Esophagus squamous epithelium (tissue), 4 donors: Measurements from ENCODE around the gene TGM5.

Experiments
- POLR2A ChIP-seq, 4 donors: fragments of 450-650 bp; IDR thresholded peaks; one replicate each; pipeline ENCODE4 v1.6.1; 2017; ENCODE audit warnings: antibody characterized with exemption in 4 of 4, mild to moderate bottlenecking in 4 of 4, moderate library complexity in 3 of 4
- TF ChIP-seq, protein P1 (sequence below), 6 experiments: fragments of 450-650 bp in 4 of 6; fragments of 200-600 bp in 2 of 6; sonication (generic) in 2 of 6; IDR thresholded peaks; one replicate each; pipeline ENCODE4 v1.5.1; 2016 to 2019; ENCODE audit warnings: antibody characterized with exemption in 6 of 6, mild to moderate bottlenecking in 4 of 6, moderate library complexity in 4 of 6

DNA sequence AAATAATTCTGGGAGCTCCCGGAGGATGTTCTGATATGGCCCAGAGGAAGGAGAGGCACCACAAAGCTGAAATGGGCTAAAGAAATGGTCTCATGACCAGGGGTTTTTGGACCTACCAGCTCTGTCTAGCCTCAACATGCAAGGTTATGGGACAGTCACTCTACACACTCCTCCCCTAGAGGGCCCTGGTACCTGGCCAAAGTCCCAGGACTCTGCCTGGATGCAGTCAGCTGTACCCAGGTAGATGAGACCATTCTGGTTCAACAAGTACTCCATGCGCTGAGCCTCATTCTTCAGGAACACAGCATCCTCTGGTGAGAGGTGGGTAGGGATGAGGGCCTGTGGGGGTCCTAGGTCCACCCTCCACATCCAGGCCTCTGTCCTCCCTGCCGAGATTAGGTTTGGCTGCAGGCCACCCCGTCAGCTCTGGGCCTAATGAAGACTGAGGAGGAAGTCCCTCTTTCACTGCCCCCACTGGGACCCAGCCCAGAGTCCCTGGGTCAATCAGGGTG, 55.4 kb downstream of the TGM5 start:
- TF ChIP-seq, protein P1, sequence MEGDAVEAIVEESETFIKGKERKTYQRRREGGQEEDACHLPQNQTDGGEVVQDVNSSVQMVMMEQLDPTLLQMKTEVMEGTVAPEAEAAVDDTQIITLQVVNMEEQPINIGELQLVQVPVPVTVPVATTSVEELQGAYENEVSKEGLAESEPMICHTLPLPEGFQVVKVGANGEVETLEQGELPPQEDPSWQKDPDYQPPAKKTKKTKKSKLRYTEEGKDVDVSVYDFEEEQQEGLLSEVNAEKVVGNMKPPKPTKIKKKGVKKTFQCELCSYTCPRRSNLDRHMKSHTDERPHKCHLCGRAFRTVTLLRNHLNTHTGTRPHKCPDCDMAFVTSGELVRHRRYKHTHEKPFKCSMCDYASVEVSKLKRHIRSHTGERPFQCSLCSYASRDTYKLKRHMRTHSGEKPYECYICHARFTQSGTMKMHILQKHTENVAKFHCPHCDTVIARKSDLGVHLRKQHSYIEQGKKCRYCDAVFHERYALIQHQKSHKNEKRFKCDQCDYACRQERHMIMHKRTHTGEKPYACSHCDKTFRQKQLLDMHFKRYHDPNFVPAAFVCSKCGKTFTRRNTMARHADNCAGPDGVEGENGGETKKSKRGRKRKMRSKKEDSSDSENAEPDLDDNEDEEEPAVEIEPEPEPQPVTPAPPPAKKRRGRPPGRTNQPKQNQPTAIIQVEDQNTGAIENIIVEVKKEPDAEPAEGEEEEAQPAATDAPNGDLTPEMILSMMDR (IDR thresholded peaks at IDR 0.05), result no peak
- no peak for TF ChIP-seq POLR2A (IDR thresholded peaks at IDR 0.05)
